BLaER1 (cell line): ENCODE measurements around the gene ADCK2.
"Not testable (repeated sequence)": the region's sequence is repeated elsewhere in the genome, so short reads cannot be mapped to it uniquely, and the experiment has no call there.

Source experiments
- H3K27ac ChIP-seq: shearing (Covaris generic); formaldehyde crosslinking; 2 replicates; pipeline ENCODE4 v1.8.1; 2022
- H3K27me3 ChIP-seq: shearing (Covaris generic); formaldehyde crosslinking; 2 replicates; pipeline ENCODE4 v1.8.1; 2022
- H3K36me3 ChIP-seq: shearing (Covaris generic); formaldehyde crosslinking; 2 replicates; pipeline ENCODE4 v1.8.1; 2022
- H3K4me1 ChIP-seq: shearing (Covaris generic); formaldehyde crosslinking; 2 replicates; pipeline ENCODE4 v1.8.1; 2022
- H3K4me2 ChIP-seq: shearing (Covaris generic); formaldehyde crosslinking; 2 replicates; pipeline ENCODE4 v1.8.1; 2022
- H3K4me3 ChIP-seq: shearing (Covaris generic); formaldehyde crosslinking; 2 replicates; pipeline ENCODE4 v1.8.1; 2022
- H3K9ac ChIP-seq: shearing (Covaris generic); formaldehyde crosslinking; 2 replicates; pipeline ENCODE4 v1.8.1; 2022
- H3K9me3 ChIP-seq: shearing (Covaris generic); formaldehyde crosslinking; 2 replicates; pipeline ENCODE4 v1.8.1; 2022
- H4K20me1 ChIP-seq: shearing (Covaris generic); formaldehyde crosslinking; 2 replicates; pipeline ENCODE4 v1.8.1; 2022
- Cebpa-rat ChIP-seq: shearing (Covaris generic); IDR thresholded peaks from 2 replicates; pipeline ENCODE4 v1.8.1; 2022

ADCK2 gene

DNA sequence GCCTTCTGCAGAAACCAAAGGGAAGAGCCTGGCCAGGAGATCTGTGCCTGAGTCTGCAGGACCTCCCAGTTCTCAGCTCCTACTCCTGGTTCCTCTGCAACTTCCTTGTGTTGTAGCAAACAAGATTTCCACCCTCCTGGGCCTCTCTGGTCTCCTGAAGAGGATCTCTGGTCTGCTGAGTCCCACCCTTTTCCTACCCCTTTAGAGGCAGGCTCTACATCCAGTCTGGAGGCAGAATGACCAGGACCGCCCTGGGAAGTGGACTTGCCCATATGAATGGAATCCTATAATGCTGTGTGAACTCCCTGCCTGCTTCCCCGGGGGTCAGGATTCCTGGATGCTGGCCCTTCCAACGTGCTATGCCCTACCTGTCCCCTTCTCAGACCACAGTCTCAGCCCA, 35.3 kb upstream of the ADCK2 start:
- Histone ChIP-seq H3K27ac (no peak overlapping the region), H3K4me1 (peaks cover 34% of the 10 kb centered on the region), H4K20me1 (peaks cover 7% of the 10 kb centered on the region; the same call in 1 of the 2 replicates), H3K36me3 (no peaks in the 10 kb centered on the region), H3K9me3 (no peaks in the 10 kb centered on the region), H3K4me3 (no peak overlapping the region), H3K27me3 (peaks cover 27% of the 10 kb centered on the region), H3K9ac (no peak overlapping the region), H3K4me2 (no peak overlapping the region)
- no peak for TF ChIP-seq Cebpa-rat

DNA sequence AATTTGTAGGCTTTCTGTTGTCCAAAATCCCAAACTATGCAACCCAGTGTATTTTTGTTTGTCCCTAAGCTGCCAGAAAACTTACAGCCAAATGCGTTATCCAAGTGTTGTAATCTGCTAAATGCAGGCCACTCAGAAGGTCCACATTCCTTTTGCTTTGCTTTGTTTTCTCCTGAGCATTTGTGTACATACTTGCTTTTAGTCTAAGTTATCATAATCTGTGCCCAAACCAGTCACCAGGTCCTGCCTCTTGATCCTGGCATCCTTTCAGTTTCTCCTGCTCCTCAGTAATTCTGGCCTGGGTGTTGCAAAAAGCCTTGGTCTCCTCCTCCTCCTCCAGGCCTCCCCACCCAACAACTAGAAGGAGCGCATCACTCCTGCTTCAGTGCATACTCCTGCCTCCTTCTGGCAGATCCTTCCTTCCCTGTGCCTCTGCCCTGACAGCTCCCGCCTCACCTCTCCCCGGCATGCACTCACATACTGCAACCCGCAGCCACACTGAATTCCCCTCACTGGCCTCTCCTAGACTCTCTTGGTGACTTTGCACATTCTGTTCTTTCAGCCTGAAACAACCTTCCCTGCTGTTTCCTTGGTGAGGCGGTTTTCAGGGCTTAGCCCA, 34.5 kb upstream of the ADCK2 start:
- TF ChIP-seq Cebpa-rat: no peak

DNA sequence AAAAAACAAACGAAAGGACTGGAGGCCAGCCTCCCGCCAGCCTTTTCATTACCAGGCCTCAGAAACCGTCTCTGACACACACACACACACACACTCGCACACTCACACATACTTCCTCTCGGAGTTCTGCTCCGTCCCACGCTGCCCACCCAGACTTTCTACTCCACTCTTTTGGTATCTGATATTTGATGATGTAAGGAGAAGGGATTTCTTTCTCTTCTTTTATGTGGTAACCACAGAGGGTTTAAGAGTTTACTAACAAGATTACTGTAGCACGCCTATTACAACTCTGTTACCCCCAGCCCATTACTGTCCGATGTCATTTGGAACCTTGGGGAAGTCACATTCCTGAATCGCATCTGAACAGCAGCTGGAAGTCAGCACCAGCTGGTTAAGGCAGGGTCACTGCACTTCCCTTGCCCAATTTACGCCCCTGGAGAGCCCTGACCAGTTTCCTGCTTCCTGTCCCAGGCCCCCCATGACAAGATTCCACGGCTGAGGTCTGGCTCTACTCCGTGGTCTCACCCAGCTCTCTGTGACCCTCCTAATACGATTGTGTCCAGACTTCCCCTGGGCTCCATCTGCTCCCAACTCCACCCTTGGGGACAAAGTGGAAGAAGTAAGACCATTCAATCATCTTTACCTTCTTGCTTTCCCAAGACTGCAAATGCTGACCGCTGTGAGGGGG, 33.2 kb upstream of the ADCK2 start:
- Histone ChIP-seq H3K9ac (peak overlapping the region; percentile 66; the same call in 1 of the 2 replicates), H3K9me3 (no peaks in the 10 kb centered on the region), H3K27ac (no peak overlapping the region), H3K36me3 (no peaks in the 10 kb centered on the region), H3K27me3 (peaks cover 27% of the 10 kb centered on the region), H3K4me1 (peaks cover 40% of the 10 kb centered on the region), H4K20me1 (peaks cover 7% of the 10 kb centered on the region; the same call in 1 of the 2 replicates), H3K4me3 (peak overlapping the region; percentile 76), H3K4me2 (peak overlapping the region; percentile 94)
- no peak for TF ChIP-seq Cebpa-rat

More for the DNA sequence above, 34.5 kb upstream of the ADCK2 start:
- no peak overlapping the region for H3K9ac ChIP-seq
- H3K36me3 ChIP-seq: no peaks in the 10 kb centered on the region
- H3K4me3 ChIP-seq: no peak overlapping the region
- no peak overlapping the region for H3K27ac ChIP-seq
- peaks cover 7% of the 10 kb centered on the region; the same call in 1 of the 2 replicates for H4K20me1 ChIP-seq
- peaks cover 40% of the 10 kb centered on the region for H3K4me1 ChIP-seq
- H3K4me2 ChIP-seq: 0 out of 2 replicates have a peak overlapping the region, but pooled peaks have one; percentile 94
- H3K9me3 ChIP-seq: no peaks in the 10 kb centered on the region
- peaks cover 27% of the 10 kb centered on the region for H3K27me3 ChIP-seq

DNA sequence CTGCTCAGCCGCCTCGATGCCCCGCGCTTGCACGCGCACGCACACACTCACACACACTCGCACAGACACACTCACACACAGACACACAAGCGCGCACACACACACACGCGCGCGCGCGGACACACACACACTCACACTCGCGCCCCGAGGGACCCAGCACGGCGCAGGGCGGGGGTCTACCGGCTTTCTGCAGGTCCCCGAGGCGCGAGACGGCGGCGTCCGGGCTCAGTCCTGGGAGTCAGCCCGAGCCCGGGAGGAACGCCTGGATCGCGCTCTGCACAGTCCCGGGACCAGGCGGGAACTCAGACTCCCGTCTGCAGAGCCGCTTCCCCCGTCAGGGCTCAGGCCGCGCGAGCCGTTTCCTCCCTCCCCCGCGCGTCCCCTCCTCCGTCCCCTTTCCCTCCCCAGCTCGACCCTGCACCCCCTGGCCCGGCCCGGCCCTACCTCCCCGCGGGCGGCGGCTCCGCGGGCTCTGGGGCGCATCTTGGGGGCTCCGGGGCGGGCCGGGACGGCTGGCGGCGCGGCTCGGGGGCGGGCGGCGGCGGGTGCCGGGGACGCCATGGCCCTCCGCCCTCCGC, 32.6 kb upstream of the ADCK2 start:
- Histone ChIP-seq H3K27me3 (peaks cover 27% of the 10 kb centered on the region), H4K20me1 (peaks cover 7% of the 10 kb centered on the region; the same call in 1 of the 2 replicates), H3K9ac (peak overlapping the region; percentile 66; the same call in 1 of the 2 replicates), H3K4me3 (peak overlapping the region; percentile 76), H3K4me2 (peak overlapping the region; percentile 94), H3K4me1 (peaks cover 40% of the 10 kb centered on the region), H3K36me3 (no peaks in the 10 kb centered on the region), H3K27ac (0 out of 2 replicates have a peak overlapping the region, but pooled peaks have one; percentile 22), H3K9me3 (no peaks in the 10 kb centered on the region)
- TF ChIP-seq Cebpa-rat: no peak

DNA sequence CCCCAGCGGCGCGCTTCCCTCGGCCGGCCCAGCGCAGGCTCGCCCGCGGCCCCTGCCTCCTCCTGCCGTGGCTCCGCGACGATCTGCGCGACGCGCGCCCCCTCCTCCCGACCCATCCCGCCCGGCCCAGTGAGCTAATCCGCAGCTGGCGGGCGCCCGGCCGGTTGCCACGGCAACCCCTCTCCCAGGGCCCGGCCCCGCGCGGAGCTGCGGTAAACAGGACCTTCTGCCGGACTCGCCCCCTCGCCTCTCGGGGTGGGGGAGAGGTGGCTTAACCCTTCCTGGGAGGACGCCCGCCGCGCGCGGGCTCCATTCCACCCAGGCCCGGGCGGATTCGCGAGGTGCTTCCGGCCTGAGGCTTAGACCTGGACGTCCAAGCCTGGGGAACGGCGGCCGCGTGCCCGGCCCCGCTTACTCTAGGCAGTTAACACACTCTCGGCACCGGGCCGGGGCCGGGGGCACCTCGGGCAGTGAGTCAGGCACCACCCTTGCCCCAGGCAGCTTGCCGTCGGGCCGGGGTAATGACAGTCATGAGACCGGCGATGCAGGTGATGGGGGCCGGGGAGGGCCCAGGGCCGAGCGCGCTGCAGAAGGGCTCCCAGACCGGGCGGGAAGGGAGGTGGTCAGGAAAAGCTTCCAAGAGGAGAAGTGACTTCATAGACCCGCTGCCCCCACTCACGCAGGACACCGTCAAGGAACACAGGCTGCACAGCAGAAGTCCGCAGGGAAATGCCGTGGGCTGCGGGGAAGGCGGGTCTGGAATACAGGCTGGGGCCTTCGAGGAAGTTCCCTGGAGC, 31.8 kb upstream of the ADCK2 start, which contains the start of gene DENND2A:
TSS of gene DENND2A (minus strand) at position 87 of the 797 bp plus-strand sequence. CDS start 38,416 bp downstream, outside the sequence.
- H3K27me3 ChIP-seq: peaks cover 27% of the 10 kb centered on the region
- H3K27ac ChIP-seq: peak within 1 kb of the TSS; percentile 22; the same call in 1 of the 2 replicates
- no peaks in the 10 kb centered on the region for H3K9me3 ChIP-seq
- peaks cover 40% of the 10 kb centered on the region for H3K4me1 ChIP-seq
- H3K36me3 ChIP-seq: no peaks in the 10 kb centered on the region
- H3K4me2 ChIP-seq: peak within 1 kb of the TSS; percentile 94
- peak within 1 kb of the TSS; percentile 66; the same call in 1 of the 2 replicates for H3K9ac ChIP-seq
- H4K20me1 ChIP-seq: peaks cover 7% of the 10 kb centered on the region; the same call in 1 of the 2 replicates
- TF ChIP-seq Cebpa-rat: no peak
- H3K4me3 ChIP-seq: peak within 1 kb of the TSS; percentile 76

DNA sequence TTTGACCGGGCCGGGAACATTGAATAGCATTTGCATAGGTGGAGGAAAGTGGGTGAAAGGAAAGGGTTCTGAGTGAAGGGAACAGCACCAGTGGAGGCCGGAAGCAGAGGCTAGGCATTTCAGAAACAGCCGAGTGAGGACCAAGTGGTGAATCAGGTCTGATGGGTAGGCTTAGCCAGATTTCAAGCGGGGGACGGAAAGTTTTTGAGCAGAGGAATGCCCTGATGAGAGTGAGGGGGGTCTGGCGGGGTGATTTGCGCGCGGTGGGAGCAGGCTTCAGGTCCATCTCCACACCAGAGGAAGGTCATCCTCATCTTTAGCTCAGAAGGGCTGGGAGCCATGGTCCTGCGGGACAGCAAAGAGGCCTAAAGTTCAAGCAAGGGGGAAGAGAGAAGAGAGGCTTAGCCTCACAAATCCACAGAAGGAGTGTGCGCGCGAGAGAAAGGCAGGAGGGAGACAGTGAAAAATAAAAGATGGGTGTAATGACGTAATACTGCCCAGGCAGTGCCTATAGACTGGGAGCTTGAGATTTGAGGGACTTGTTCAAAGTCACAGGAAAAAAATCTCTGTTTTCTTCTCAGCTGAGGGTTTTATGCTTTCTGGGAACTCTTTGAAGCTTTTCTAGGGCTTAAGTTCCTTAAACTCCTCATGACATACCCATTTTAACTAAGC, 31.1 kb upstream of the ADCK2 start:
- H3K4me3 ChIP-seq: peak overlapping the region; percentile 76; the same call in 1 of the 2 replicates
- TF ChIP-seq Cebpa-rat: no peak
- H3K9me3 ChIP-seq: no peaks in the 10 kb centered on the region
- H3K27ac ChIP-seq: 0 out of 2 replicates have a peak overlapping the region, but pooled peaks have one; percentile 2
- peaks cover 42% of the 10 kb centered on the region for H3K4me1 ChIP-seq
- peaks cover 27% of the 10 kb centered on the region for H3K27me3 ChIP-seq
- H3K36me3 ChIP-seq: no peaks in the 10 kb centered on the region
- H4K20me1 ChIP-seq: peaks cover 7% of the 10 kb centered on the region; the same call in 1 of the 2 replicates
- peak overlapping the region; percentile 94 for H3K4me2 ChIP-seq
- no peak overlapping the region; the same call in 1 of the 2 replicates for H3K9ac ChIP-seq

DNA sequence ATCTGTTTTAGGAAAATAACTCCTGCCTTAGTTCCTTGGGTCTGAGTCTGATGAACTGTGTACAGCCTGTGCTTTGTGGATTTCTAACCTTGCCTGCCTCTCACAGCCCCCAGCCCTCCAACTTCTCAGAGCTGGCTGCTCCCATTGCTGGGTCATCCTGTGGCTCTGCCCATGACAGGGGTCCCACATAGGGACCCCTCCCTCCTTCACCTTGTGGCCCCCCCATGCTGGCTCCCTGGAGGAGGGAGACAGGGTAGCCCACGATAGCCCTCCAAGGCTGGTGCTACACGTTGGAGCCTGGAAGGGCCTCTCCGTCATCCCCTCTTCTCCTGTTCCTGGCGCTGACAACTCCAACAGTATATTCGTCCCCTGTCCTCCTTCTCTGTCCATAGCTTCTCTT, 29.3 kb upstream of the ADCK2 start:
- H3K9ac ChIP-seq: no peak overlapping the region
- no peaks in the 10 kb centered on the region for H3K9me3 ChIP-seq
- peaks cover 52% of the 10 kb centered on the region for H3K4me1 ChIP-seq
- H3K27me3 ChIP-seq: peaks cover 26% of the 10 kb centered on the region
- H3K4me3 ChIP-seq: no peak overlapping the region
- H3K4me2 ChIP-seq: no peak overlapping the region
- TF ChIP-seq Cebpa-rat: no peak
- H3K27ac ChIP-seq: no peak overlapping the region
- H3K36me3 ChIP-seq: no peaks in the 10 kb centered on the region
- peaks cover 7% of the 10 kb centered on the region; the same call in 1 of the 2 replicates for H4K20me1 ChIP-seq

DNA sequence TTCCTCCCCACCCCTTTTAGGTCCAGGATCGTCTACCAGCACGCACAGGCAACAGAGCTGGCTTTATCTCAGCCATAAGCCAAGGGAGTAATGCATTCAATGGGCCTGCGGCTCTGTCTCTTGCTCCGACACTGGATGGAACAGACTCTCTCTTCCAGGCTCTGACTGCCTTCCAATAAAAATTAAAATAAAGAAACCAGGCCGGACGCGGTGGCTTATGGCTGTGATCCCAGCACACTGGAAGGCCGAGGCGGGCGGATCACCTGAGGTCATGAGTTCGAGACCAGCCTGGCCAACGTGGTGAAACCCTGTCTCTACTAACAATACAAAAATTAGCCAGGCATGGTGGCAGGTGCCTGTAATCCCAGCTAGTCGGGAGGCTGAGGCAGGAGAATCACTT, 28.0 kb upstream of the ADCK2 start:
- H4K20me1 ChIP-seq, H3K36me3 ChIP-seq, H3K9me3 ChIP-seq, H3K9ac ChIP-seq, H3K4me3 ChIP-seq, H3K4me2 ChIP-seq, H3K27ac ChIP-seq: not testable (repeated sequence)
- peaks cover 40% of the 10 kb centered on the region for H3K4me1 ChIP-seq
- peaks cover 13% of the 10 kb centered on the region for H3K27me3 ChIP-seq
